IPS-18c (cell line): Measurements from ENCODE around the gene SIRT3.
"Not testable (repeated sequence)": the region's sequence is repeated elsewhere in the genome, so short reads cannot be mapped to it uniquely, and the experiment has no call there.

Experiments used
- H3K4me3 ChIP-seq: 2 replicates; pipeline ENCODE4 v1.7.0; 2013; ENCODE audit warnings: low read depth, mild to moderate bottlenecking, low read length, moderate library complexity; ENCODE audit not compliant: insufficient read depth
- H3K9me3 ChIP-seq: one replicate; pipeline ENCODE4 v1.6.1; 2013; ENCODE audit warnings: mild to moderate bottlenecking, low read length, moderate library complexity; ENCODE audit not compliant: control insufficient read depth, insufficient read depth

The SIRT3 gene

DNA sequence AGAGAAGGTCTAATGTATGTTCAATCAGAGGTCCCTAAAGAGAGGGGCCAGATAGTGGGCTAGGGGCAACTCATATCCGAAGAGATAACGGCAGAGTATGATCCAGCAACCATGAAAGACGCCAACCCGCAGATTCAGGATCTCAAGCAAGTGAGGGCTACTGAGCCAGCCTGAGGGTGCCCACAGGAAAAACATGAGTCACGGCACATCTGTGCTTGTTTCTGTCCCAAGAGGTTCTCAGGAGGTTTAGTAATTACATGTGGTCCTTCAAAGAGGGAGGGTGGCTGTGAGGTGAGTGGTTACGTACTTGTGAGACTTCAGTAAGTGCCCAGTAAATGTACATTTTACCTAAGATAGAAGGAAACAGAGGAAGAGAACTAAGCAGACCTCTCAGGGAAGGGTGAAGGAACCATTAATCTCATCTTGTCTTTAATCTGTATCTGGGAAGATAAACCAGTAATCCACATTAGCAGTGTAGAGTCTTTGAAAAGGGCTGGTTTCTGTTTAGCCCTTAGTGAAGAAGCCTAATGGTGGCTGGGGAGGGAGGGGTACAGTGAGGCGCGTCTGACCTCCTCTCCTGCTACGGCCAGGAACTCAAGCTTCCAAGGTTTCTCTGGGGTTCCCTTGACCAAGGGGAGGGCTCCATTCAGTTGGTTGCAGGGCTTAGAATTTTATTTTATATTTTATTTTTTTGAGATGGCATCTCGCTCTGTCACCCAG, 10.2 kb downstream of the SIRT3 start:
- Histone ChIP-seq H3K4me3 (no peak overlapping the region), H3K9me3 (no peaks in the 10 kb centered on the region)

DNA sequence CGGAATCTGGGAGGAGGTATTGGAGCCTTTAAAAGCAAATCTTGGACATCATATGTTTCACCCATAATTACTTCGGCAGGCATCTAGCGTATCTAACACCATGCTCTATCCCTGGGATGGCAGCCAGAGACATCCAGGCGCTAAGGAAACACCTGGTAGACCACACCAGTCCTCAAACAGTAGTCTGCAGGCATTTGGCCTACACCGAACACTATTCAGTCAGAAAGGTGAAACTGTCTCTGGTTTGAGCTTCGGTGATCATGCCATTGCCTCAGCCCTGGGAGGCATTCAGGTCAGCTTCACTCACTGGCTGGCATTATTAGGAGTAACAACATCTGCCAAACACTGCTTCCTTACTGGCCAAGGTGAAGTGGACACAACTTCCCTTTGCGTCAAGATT, 11.7 kb downstream of the SIRT3 start:
- no peak overlapping the region for H3K4me3 ChIP-seq

DNA sequence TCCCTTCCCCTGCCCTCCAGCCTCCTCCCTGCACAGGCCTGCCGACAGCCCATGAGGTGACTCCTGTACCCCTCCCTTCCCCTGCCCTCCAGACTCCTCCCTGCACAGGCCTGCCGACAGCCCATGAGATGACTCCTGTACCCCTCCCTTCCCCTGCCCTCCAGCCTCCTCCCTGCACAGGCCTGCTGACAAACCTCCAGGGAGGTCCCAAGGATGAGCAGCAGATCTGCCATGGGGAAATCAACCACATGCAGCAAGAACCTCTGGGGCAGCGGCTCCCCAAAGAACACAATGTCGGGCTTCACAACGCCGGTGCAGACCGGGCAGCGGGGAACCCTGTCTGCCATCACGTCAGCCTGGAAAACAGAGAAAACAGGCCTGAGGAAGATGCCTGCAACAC, 12.3 kb downstream of the SIRT3 start:
- Histone ChIP-seq H3K4me3 (no peak overlapping the region), H3K9me3 (no peaks in the 10 kb centered on the region)

More for the DNA sequence above, 11.7 kb downstream of the SIRT3 start:
- no peaks in the 10 kb centered on the region for H3K9me3 ChIP-seq

DNA sequence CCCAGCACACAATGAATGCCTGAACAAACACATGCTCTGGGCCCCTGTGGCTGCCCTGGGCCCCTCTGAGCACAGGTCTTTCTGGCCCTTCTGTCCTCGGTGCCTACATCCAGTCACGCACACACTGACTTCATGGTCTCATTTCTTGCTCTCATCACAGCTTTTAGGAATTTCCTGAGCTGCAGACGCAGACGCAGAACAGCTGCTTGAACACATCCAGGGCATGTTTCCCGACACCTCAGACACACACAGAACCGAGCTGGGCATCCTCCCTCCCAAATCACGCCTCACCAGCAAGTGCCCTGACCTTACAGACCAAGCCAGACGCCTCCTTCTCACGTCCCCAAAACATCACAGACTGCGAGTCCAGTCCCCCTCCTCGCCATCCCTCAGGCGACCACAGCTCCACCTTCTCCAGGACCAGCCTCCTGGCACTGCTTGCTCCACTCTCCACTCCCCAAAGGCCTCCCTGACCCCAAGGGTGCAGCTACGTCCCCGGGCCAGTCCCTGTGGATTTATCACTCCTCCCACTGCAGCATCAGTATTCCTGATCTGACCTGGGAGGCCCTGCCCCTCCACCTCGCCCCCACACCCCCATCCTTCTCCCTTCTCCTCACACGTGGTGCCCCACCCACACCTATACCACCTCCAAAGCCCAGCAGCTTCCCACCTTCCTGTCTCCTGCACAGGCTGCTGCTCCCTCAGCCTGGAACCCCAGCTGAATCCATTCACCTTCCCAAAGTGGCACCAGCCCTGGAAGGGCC, 12.9 kb downstream of the SIRT3 start:
- H3K4me3 ChIP-seq = no peak overlapping the region

DNA sequence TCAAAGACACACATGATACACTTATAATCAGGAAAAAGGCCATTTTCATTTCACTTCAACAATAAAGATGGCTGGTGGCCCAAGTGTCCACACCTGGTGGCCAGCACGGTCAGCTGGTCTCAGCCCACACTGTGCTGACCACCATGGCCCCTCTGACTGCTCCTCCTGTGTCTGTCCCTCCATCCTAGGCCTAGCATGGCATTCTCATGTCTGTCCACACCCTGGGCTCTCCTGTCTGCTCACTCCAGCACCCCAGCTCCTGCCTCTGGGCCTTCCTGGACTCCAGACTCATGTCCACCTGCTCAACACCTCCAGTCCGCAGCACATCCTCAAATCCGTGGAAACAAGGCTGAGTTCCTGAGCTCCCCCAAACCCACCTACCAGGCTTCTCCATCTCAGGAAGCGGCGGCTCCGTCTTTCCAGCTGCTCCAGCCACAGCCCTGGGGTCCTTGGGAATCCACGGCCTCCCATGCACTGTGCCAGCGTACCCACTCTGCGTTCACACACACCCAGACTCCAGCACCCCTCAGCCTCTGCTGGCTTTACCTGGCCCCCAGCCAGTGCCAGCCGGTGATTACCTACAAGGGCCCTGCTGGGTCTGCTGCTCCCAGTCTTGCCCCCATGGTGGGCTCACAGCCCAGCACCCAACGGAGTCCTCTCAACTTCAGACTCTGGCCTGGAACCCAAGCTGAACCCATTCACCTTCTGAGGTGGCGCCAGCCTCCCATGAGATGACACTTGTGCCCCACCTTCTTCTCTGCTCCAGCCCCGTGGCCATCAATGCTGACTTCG, 13.9 kb downstream of the SIRT3 start:
- H3K4me3 ChIP-seq = no peak overlapping the region
- H3K9me3 ChIP-seq = no peaks in the 10 kb centered on the region

More for the DNA sequence above, 12.9 kb downstream of the SIRT3 start:
- H3K9me3 ChIP-seq = no peaks in the 10 kb centered on the region

DNA sequence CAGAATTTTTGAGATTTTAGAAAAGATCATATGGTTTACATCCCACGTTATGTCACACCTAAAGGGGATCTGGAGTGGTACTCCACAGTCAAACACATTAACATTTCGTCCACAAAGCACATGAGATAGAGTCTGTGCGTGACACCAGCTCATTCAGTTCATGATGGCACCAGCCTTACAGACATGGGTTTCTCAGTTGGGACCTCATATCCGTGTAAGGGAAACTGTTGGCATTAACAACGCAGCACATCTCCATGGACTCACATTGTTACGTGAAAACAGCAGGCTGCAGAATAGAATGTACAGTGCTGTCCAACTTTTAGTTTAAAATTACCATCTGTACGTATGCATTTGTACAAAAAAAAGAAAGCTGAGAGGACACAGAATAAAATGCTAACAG, 14.6 kb downstream of the SIRT3 start:
- Histone ChIP-seq H3K9me3 (no peaks in the 10 kb centered on the region), H3K4me3 (no peak overlapping the region)

DNA sequence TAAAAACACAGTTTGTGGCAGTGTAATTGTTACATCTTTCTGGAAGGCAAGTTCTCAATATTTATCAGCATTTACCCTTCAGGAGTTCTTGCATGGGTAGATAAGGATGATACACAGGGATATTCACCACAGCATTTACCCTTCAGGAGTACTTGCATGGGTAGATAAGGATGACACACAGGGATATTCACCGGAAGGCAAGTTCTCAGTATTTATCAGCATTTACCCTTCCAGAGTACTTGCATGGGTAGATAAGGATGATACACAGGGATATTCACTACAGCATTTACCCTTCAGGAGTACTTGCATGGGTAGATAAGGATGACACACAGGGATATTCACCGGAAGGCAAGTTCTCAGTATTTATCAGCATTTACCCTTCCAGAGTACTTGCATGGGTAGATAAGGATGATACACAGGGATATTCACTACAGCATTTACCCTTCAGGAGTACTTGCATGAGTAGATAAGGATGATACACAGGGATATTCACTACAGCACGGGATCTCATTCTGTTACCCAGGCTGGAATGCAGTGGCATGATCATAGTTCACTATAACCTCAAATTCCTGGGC, 15.4 kb downstream of the SIRT3 start:
- H3K9me3 ChIP-seq, H3K4me3 ChIP-seq: not testable (repeated sequence)

DNA sequence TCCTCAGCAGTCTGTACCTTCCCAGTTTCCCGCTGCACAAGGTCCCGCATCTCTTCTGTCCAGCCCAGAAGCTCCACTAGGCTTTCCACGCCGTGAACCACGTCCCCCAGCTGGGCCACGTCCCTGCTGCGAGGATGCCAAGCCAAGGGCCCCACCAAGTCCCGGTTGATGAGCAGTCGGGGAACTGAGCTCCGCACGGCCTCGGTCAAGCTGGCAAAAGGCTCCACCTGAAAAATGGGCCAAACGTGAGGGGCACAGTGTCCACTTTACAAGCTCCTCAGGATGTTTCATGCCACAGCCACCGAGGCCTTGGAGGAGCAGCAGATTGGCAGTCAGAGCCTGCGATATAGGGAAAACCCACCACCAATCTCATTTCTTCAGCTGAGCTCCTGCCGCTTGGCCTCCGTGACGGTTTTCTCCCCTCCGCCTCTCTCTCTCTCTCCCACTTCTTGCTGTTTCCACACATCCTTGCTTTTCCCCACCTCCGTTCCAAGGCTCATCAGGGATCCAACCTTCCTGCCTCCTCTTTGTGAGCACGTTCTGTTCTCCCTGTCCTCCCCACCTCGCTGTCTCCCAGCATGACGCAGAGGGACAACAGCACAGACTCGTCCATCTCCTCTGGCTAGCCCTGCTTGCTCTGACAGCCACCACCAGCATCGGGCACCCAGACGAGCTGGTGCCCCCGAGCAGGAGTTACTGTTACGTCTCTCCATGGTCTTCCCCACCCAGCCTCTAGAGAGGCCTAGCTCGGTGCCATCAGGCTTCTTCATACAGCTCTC, 17.1 kb downstream of the SIRT3 start:
- Histone ChIP-seq H3K4me3 (no peak overlapping the region), H3K9me3 (no peaks in the 10 kb centered on the region)

DNA sequence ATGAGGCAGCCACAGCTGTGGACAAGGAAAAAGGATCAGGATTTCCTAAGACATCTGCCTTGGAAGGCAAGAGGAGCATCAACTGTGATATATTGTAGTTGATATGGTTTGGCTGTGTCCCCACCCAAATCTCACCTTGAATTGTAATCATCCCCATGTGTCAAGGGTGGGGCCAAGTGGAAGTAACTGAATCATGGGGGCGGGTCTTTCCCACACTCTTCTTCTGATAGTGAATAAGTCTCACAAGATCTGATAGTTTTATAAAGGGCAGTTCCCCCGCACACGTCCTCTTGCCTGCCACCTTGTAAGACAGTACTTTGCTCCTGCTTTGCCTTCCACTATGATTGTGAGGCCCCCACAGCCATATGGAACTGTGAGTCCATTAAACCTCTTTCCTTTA, 18.4 kb downstream of the SIRT3 start:
- no peak overlapping the region for H3K4me3 ChIP-seq
- no peaks in the 10 kb centered on the region for H3K9me3 ChIP-seq

DNA sequence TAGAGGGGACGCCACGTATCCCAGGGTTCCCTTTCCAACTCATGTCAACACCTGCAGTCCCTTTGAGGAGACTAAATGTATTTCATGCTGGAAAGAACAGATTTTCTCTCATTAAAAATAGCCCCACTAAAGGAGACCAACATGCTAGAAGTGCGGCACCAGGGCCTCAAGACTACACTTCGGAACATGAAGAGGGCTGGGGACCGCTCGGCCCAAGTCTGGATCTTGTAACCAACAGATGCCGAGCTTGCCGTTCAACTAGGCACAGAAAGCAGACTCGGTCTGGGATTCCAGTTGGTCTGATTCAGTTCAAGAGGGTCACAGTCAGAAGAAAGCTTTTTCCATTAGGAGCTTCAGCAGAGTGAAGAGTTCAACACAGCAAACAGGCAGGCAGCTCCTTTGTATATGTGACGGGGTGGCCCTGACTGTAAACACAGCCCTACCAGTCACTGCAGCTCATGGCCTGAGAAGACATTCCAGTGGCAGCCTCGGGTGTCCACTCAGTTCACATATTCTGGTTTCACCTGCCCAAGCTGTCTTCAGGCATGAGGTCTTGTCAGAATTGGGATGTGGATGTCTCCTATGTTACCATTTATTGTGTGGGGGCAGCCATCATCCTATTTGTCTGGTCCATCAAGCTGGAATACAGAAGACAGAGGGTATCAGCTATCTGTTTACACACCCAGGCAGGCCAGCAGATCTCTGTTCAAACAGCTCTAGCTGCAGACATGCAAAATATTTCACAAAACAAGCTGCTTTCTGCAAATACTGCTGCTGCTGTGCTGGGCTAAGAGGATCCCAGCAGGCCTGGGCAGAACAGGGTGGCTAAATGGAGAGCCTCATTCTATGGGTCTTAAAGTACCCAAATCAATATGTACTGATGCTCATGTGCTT, 19.8 kb downstream of the SIRT3 start:
- H3K9me3 ChIP-seq = no peaks in the 10 kb centered on the region
- H3K4me3 ChIP-seq = no peak overlapping the region

DNA sequence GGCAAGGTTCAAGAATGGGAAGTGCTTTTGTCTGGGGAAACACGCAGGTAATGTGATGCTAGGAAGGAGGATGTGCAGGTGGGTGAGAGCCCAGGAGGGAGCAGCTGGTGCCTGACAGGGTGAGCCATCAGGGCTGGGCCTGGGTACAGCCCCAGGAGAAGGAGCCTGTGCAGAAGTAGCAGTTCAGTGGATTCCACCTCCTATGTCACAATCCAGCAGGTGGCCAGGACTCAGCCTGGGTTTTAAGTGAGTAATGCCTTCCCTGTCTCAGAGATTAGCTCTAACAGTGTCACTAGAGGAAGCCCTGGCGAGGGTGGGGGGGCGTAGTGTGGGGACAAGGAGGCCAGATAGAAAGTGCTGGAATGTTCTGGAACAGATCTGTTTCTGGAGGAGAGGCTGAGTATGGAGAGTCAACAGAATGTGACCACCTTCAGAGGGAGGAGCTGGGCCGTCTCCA, 20.5 kb downstream of the SIRT3 start:
- Histone ChIP-seq H3K4me3 (no peak overlapping the region), H3K9me3 (no peaks in the 10 kb centered on the region)

DNA sequence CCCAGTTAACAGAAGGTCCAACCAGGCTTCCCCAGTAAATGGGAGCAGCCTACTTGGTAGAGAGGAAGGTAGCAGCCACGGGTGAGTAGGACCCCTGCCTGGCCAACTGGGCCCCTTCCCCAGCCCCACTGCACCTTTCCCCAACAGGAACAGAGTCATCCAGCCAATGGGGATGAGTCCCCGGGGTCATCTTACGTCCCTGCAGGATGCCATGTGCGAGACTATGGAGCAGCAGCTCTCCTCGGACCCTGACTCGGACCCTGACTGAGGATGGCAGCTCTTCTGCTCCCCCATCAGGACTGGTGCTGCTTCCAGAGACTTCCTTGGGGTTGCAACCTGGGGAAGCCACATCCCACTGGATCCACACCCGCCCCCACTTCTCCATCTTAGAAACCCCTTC, 22.1 kb downstream of the SIRT3 start:
- Histone ChIP-seq H3K9me3 (no peaks in the 10 kb centered on the region), H3K4me3 (no peak overlapping the region)

DNA sequence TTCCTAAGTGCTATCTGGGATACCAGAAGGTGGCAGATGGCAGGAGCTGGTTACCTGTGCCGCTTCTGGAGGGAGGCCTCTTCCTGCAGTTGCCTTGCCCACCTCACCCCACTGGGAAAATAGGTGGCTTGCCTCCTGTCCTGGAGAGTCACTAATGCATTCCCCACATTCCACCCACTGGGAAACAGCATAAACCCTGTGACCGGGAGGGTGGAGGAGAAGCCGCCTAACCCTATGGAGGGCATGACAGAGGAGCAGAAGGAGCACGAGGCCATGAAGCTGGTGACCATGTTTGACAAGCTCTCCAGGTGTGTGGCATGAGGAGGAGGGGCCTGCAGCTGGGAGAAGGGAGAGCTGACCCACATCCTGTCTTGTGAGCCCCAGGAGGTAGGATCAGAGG, 23.0 kb downstream of the SIRT3 start:
- Histone ChIP-seq H3K9me3 (no peaks in the 10 kb centered on the region), H3K4me3 (no peak overlapping the region)

DNA sequence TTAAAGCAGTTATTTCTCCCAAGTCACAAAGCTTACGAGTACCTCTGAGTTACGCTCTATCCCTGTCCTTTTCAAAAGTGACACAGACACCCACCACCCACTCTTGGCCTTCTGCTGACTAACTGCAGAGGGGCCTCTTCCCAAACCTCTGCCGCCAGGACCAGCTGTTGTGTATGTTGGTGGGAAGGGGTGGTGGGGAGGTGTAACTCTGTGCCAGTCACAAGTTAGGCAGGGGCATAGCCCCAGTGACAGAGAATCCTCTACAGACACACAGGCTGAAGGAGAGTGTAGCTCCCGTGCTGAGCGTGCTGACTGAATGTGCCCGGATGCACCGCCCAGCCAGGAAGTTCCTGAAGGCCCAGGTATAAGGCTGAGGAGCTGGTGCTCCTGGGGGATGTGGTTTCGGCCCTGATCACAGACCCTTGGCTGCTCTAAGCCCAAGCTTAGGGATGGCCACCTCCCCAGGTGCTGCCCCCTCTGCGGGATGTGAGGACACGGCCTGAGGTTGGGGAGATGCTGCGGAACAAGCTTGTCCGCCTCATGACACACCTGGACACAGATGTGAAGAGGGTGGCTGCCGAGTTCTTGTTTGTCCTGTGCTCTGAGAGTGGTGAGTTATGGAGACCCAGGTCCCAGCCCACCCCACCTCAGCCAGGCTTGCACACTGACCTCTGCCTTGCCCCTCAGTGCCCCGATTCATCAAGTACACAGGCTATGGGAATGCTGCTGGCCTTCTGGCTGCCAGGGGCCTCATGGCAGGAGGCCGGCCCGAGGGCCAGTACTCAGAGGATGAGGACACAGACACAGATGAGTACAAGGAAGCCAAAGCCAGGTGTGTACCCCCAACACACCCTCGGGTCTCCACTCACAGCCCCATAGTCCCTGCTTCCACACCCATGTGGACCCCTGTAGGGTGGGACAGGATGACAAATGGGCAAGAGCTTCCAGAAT, 23.7 kb downstream of the SIRT3 start:
- Histone ChIP-seq H3K4me3 (no peak overlapping the region), H3K9me3 (no peaks in the 10 kb centered on the region)

DNA sequence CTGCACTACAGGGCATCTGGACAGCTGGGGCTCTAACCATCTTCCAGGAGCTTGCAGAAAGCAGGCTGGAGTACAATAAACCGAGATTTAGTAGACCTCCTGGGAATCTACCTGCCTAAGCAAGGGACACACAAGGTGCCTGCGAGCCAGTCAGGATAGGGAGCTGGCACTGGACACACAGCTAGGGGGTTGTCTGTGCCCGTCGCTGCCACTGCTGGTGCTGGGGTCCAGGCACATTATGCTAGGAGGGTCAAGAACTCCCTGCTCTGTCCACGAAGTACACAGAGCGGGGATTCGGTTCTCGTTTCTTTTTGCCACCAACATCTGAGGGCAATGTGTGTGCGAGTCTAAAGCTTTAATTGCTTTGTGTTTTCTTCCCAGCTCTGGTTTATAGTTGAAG, 24.4 kb downstream of the SIRT3 start:
- H3K9me3 ChIP-seq = no peaks in the 10 kb centered on the region
- H3K4me3 ChIP-seq = no peak overlapping the region
